Heart left ventricle (tissue), 13 donors: ENCODE data around the gene SPEG.

Source experiments
- POLR2A ChIP-seq, 2 donors: fragments of 450-650 bp; IDR thresholded peaks; one replicate each; pipeline ENCODE4 v1.6.1; 2017; ENCODE audit warnings: antibody characterized with exemption in 2 of 2, mild to moderate bottlenecking in 2 of 2, moderate library complexity in 2 of 2
- TF ChIP-seq, protein P1 (sequence below), 12 donors: fragments of 200-600 bp; sonication (generic) in 4 of 12; IDR thresholded peaks; one replicate each; pipeline versions ENCODE4 v1.5.0 to v1.8.0; 2018 to 2022; ENCODE audit warnings: antibody characterized with exemption in 12 of 12, mild to moderate bottlenecking in 5 of 12
- donor health status: ischemic (EF 13 %, LVEDD 7.1; RV severe dilation, severe dysfunction).
- donor health status: DM: no; HTN: yes; CAD: no.
- donor health status: DM: no; HTN: no; CAD: no.
- donor health status: ischemic (EF 25% LVEDD 6.9; RV normal size, moderate dysfunction).
- donor health status: ischemic (EF 25% LVEDD 5.7; RV mildly dilated, moderate dysfunction).
- donor health status: ischemic (EF 35%, LVEDD 5.7; RV mildly dilated, moderate dysfunction).
- donor health status: nonischemic (EF 11% LVEDD 7.7; RV severe dilation, severe dysfunction).
- donor health status: DM: yes; HTN: yes; CAD: no.
- donor health status: PGD.
- donor health status: ischemic (EF 29% LVEDD 5.4; RV normal size, mild dysfunction).
- donor health status: nonischemic (EF 23%, LVEDD 6.1; RV moderate dilation, normal function).

DNA sequence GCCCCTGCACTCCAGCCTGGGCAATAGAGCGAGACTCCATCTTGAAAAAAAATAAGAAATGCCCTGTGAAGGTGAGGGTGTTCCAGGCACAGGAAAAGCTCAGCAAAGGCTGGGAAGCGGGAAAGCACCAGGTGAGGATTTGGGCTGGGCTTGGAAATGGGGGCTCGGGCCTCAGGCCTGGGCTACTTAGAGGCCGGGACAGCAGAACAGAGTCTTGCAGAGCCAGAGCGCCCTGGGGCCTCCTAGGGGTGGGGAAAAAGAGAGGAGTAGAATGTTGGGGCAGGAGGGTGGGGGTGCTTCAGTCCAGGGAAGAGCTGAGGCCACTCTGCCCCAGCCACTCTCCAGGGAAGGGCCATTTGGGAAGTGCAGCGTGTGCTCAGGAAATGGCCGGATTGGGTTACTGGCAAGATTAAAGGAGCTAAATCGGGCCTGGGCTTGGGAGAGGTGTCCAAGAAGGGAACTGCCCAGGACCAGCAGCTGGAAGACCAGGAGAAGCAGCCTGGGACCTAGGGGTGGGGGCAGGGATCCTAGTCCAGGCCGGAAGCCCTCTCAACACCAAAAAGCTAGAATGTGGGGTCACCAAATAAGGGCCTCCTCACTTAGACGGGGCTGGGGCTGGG is 30.2 kb upstream of the SPEG start:
- TF ChIP-seq, protein P1, sequence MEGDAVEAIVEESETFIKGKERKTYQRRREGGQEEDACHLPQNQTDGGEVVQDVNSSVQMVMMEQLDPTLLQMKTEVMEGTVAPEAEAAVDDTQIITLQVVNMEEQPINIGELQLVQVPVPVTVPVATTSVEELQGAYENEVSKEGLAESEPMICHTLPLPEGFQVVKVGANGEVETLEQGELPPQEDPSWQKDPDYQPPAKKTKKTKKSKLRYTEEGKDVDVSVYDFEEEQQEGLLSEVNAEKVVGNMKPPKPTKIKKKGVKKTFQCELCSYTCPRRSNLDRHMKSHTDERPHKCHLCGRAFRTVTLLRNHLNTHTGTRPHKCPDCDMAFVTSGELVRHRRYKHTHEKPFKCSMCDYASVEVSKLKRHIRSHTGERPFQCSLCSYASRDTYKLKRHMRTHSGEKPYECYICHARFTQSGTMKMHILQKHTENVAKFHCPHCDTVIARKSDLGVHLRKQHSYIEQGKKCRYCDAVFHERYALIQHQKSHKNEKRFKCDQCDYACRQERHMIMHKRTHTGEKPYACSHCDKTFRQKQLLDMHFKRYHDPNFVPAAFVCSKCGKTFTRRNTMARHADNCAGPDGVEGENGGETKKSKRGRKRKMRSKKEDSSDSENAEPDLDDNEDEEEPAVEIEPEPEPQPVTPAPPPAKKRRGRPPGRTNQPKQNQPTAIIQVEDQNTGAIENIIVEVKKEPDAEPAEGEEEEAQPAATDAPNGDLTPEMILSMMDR (IDR thresholded peaks at IDR 0.05) = no peak
- no peak for TF ChIP-seq POLR2A (IDR thresholded peaks at IDR 0.05)
